ENCODE results near the gene STAT2.

- TF ChIP-seq CTCF (conservative IDR thresholded peaks at IDR 0.05 in 1 of 2, IDR thresholded peaks at IDR 0.05 in 1 of 2; ENCODE audit: extremely low read depth in 1 of 2, insufficient read depth in 1 of 2, low read depth in 1 of 2, low read length in 2 of 2) = no peak
- no peak for TF ChIP-seq EZH2 (IDR thresholded peaks at IDR 0.05; ENCODE audit: borderline replicate concordance, low read length)
Measured at GRCh38 chr12:56326126-56326525, 33.8 kb downstream of the STAT2 start.
